Peyer's patch (tissue), 4 donors: ENCODE results near the gene LIMCH1.

Experiments
- POLR2A ChIP-seq, 2 donors: fragments of 450-650 bp; IDR thresholded peaks; one replicate each; pipeline ENCODE4 v1.5.1; 2017; ENCODE audit warnings: antibody characterized with exemption in 2 of 2, mild to moderate bottlenecking in 2 of 2, moderate library complexity in 2 of 2
- TF ChIP-seq, protein P1 (sequence below), 6 experiments: fragments of 450-650 bp in 4 of 6; fragments of 200-600 bp in 2 of 6; sonication (generic) in 1 of 6; IDR thresholded peaks; one replicate each; pipeline ENCODE4 v1.5.1; 2017 to 2019; ENCODE audit warnings: antibody characterized with exemption in 6 of 6, mild to moderate bottlenecking in 3 of 6, moderate library complexity in 1 of 6

DNA sequence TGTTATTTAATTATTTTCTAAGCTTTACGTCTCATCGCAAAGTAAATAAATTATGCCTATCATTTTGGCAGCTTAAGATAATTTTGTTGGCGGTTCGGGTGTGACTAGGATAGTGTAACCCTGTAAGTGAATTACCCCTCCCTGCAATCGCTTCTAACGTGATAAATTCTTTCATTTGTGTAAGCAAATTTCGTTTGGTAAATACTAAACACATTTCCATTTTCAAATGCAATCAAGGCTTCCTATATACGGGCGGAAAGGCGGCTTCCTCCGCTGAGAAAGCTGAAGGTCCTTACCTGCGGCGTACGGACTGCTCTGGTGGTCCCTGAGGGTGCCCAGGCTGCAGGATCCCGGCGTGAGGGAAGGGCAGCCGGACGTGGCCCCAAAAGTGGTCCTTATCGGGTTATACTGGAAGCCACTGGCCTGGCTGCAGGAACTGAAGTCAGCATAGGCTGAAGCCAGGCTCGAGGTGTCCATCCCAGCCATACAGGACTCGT, 210.2 kb downstream of the LIMCH1 start:
- TF ChIP-seq, protein P1, sequence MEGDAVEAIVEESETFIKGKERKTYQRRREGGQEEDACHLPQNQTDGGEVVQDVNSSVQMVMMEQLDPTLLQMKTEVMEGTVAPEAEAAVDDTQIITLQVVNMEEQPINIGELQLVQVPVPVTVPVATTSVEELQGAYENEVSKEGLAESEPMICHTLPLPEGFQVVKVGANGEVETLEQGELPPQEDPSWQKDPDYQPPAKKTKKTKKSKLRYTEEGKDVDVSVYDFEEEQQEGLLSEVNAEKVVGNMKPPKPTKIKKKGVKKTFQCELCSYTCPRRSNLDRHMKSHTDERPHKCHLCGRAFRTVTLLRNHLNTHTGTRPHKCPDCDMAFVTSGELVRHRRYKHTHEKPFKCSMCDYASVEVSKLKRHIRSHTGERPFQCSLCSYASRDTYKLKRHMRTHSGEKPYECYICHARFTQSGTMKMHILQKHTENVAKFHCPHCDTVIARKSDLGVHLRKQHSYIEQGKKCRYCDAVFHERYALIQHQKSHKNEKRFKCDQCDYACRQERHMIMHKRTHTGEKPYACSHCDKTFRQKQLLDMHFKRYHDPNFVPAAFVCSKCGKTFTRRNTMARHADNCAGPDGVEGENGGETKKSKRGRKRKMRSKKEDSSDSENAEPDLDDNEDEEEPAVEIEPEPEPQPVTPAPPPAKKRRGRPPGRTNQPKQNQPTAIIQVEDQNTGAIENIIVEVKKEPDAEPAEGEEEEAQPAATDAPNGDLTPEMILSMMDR (IDR thresholded peaks at IDR 0.05), result no peak
- no peak for TF ChIP-seq POLR2A (IDR thresholded peaks at IDR 0.05)
